ENCODE measurements around the gene ATP10D.

Gene ATP10D

GRCh38 chr4:47493238-47494123 is 8.4 kb downstream of the ATP10D start:
- no peak overlapping the region for H3K23ac ChIP-seq (ENCODE audit: low read length)
- H3K79me2 ChIP-seq (ENCODE audit: control insufficient read depth, insufficient read depth, low read length, poor library complexity) = peaks cover 4% of the 10 kb centered on the region
- H3K9me3 ChIP-seq (ENCODE audit: insufficient read depth, low read depth, low read length) = no peaks in the 10 kb centered on the region
- no peak for DNase-seq
- H3K27ac ChIP-seq (ENCODE audit: low read depth, low read length) = no peak overlapping the region
- H3K14ac ChIP-seq (ENCODE audit: low read length) = no peak overlapping the region
- no peak overlapping the region for H4K8ac ChIP-seq (ENCODE audit: low read depth, low read length)
- no CpG with 5 or more reads among the region's 3 CpGs for WGBS (ENCODE audit: extremely low coverage, insufficient coverage, insufficient read length)
- no peaks in the 10 kb centered on the region for H3K79me1 ChIP-seq (ENCODE audit: low read length)
- H3K9ac ChIP-seq (ENCODE audit: low read length) = no peak overlapping the region
- no peak overlapping the region for H3K4me2 ChIP-seq (ENCODE audit: low read length)
- no peak overlapping the region for H3K18ac ChIP-seq (ENCODE audit: low read length)
- H4K12ac ChIP-seq (ENCODE audit: low read depth, low read length) = no peak overlapping the region
- H3K4ac ChIP-seq (ENCODE audit: low read depth, low read length) = no peak overlapping the region
- no peaks in the 10 kb centered on the region for H3K27me3 ChIP-seq (ENCODE audit: insufficient read depth, low read length)
- H3K36me3 ChIP-seq (ENCODE audit: control insufficient read depth in 1 of 2, insufficient read depth in 2 of 2, low read length in 2 of 2) = peaks cover 4 to 5% of the 10 kb centered on the region in 2 experiments
- H2BK120ac ChIP-seq (ENCODE audit: insufficient read depth, low read length, poor library complexity) = no peak overlapping the region
- no peak overlapping the region for H2BK12ac ChIP-seq (ENCODE audit: low read length)
- H2AFZ ChIP-seq (ENCODE audit: insufficient read depth, low read length, poor library complexity) = no peak overlapping the region
- no peak overlapping the region for H4K91ac ChIP-seq (ENCODE audit: low read depth, low read length)
- no peak overlapping the region for H3K4me3 ChIP-seq (ENCODE audit: low read depth, low read length)
- H3K4me1 ChIP-seq (ENCODE audit: control insufficient read depth in 1 of 2, insufficient read depth in 2 of 2, low read length in 2 of 2) = peaks cover 0 to 2% of the 10 kb centered on the region in 2 experiments
- peak overlapping the region; percentile 27 for H2BK5ac ChIP-seq (ENCODE audit: low read depth, low read length, poor library complexity)
- no peak overlapping the region for H2AK5ac ChIP-seq (ENCODE audit: low read length)

DNA sequence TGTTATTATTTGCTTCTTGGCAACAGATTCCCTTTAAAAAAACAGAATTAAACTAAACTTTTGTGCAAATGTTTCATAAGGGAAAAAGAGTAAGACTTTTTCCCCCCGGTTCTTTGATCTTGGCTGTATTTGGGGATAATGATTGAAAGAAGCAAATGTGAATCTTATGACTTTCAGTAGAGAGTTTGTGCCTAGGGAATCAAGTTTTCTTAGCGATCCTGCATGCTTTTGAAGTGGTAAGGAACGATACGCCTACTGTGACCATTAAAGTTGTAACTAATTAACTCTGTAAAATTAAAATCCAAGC is 9.0 kb downstream of the ATP10D start:
- no peak overlapping the region for H4K12ac ChIP-seq (ENCODE audit: low read depth, low read length)
- H4K91ac ChIP-seq (ENCODE audit: low read depth, low read length) = no peak overlapping the region
- H3K9me3 ChIP-seq (ENCODE audit: insufficient read depth, low read depth, low read length) = no peaks in the 10 kb centered on the region
- H2AK5ac ChIP-seq (ENCODE audit: low read length) = no peak overlapping the region
- no peak overlapping the region for H2BK5ac ChIP-seq (ENCODE audit: low read depth, low read length, poor library complexity)
- H3K27ac ChIP-seq (ENCODE audit: low read depth, low read length) = no peak overlapping the region
- no peak overlapping the region for H2BK120ac ChIP-seq (ENCODE audit: insufficient read depth, low read length, poor library complexity)
- H3K4me2 ChIP-seq (ENCODE audit: low read length) = no peak overlapping the region
- no peak overlapping the region for H3K4me3 ChIP-seq (ENCODE audit: low read depth, low read length)
- no peak overlapping the region for H3K23ac ChIP-seq (ENCODE audit: low read length)
- no peaks in the 10 kb centered on the region for H3K27me3 ChIP-seq (ENCODE audit: insufficient read depth, low read length)
- H2BK12ac ChIP-seq (ENCODE audit: low read length) = no peak overlapping the region
- H3K79me2 ChIP-seq (ENCODE audit: control insufficient read depth, insufficient read depth, low read length, poor library complexity) = peaks cover 2% of the 10 kb centered on the region
- H2AFZ ChIP-seq (ENCODE audit: insufficient read depth, low read length, poor library complexity) = no peak overlapping the region
- WGBS (ENCODE audit: extremely low coverage, insufficient coverage, insufficient read length) = no CpG with 5 or more reads among the region's 4 CpGs
- no peak for DNase-seq
- H3K4ac ChIP-seq (ENCODE audit: low read depth, low read length) = no peak overlapping the region
- H4K8ac ChIP-seq (ENCODE audit: low read depth, low read length) = no peak overlapping the region
- H3K9ac ChIP-seq (ENCODE audit: low read length) = no peak overlapping the region
- H3K36me3 ChIP-seq (ENCODE audit: control insufficient read depth in 1 of 2, insufficient read depth in 2 of 2, low read length in 2 of 2) = peaks cover 2 to 5% of the 10 kb centered on the region in 2 experiments
- no peak overlapping the region for H3K14ac ChIP-seq (ENCODE audit: low read length)
- peaks cover 0 to 2% of the 10 kb centered on the region in 2 experiments for H3K4me1 ChIP-seq (ENCODE audit: control insufficient read depth in 1 of 2, insufficient read depth in 2 of 2, low read length in 2 of 2)
- H3K18ac ChIP-seq (ENCODE audit: low read length) = no peak overlapping the region
- no peaks in the 10 kb centered on the region for H3K79me1 ChIP-seq (ENCODE audit: low read length)

- Histone ChIP-seq H3K79me2 (ENCODE audit: control insufficient read depth, insufficient read depth, low read length, poor library complexity) (no peaks in the 10 kb centered on the region), H2AK5ac (ENCODE audit: low read length) (no peak overlapping the region), H3K36me3 (ENCODE audit: control insufficient read depth in 1 of 2, insufficient read depth in 2 of 2, low read length in 2 of 2) (peaks cover 7 to 10% of the 10 kb centered on the region in 2 experiments), H4K12ac (ENCODE audit: low read depth, low read length) (no peak overlapping the region), H3K27me3 (ENCODE audit: insufficient read depth, low read length) (no peaks in the 10 kb centered on the region), H3K18ac (ENCODE audit: low read length) (no peak overlapping the region), H2BK120ac (ENCODE audit: insufficient read depth, low read length, poor library complexity) (no peak overlapping the region), H3K27ac (ENCODE audit: low read depth, low read length) (no peak overlapping the region), H4K91ac (ENCODE audit: low read depth, low read length) (no peak overlapping the region), H4K8ac (ENCODE audit: low read depth, low read length) (no peak overlapping the region), H3K4ac (ENCODE audit: low read depth, low read length) (no peak overlapping the region), H3K23ac (ENCODE audit: low read length) (no peak overlapping the region), H3K4me2 (ENCODE audit: low read length) (no peak overlapping the region), H3K14ac (ENCODE audit: low read length) (no peak overlapping the region), H2BK5ac (ENCODE audit: low read depth, low read length, poor library complexity) (no peak overlapping the region), H3K9me3 (ENCODE audit: insufficient read depth, low read depth, low read length) (no peaks in the 10 kb centered on the region), H3K9ac (ENCODE audit: low read length) (no peak overlapping the region), H3K4me1 (ENCODE audit: control insufficient read depth in 1 of 2, insufficient read depth in 2 of 2, low read length in 2 of 2) (no peaks in the 10 kb centered on the region), H3K4me3 (ENCODE audit: low read depth, low read length) (no peak overlapping the region), H2AFZ (ENCODE audit: insufficient read depth, low read length, poor library complexity) (no peak overlapping the region), H3K79me1 (ENCODE audit: low read length) (no peaks in the 10 kb centered on the region), H2BK12ac (ENCODE audit: low read length) (no peak overlapping the region)
- no CpG with 5 or more reads among the region's 6 CpGs for WGBS (ENCODE audit: extremely low coverage, insufficient coverage, insufficient read length)
- DNase-seq = no peak
These were observed 13.8 kb downstream of the ATP10D start for GRCh38 chr4:47498899-47499298.

- H2BK12ac ChIP-seq (ENCODE audit: low read length) = no peak overlapping the region
- H3K79me1 ChIP-seq (ENCODE audit: low read length) = no peaks in the 10 kb centered on the region
These were observed 14.6 kb downstream of the ATP10D start for GRCh38 chr4:47499700-47500099.

More at GRCh38 chr4:47499700-47500099, 14.6 kb downstream of the ATP10D start:
- Histone ChIP-seq H2BK120ac (ENCODE audit: insufficient read depth, low read length, poor library complexity) (no peak overlapping the region), H3K27ac (ENCODE audit: low read depth, low read length) (no peak overlapping the region), H3K14ac (ENCODE audit: low read length) (no peak overlapping the region), H4K8ac (ENCODE audit: low read depth, low read length) (no peak overlapping the region), H3K36me3 (ENCODE audit: control insufficient read depth in 1 of 2, insufficient read depth in 2 of 2, low read length in 2 of 2) (peaks cover 9 to 10% of the 10 kb centered on the region in 2 experiments), H3K27me3 (ENCODE audit: insufficient read depth, low read length) (no peaks in the 10 kb centered on the region), H3K23ac (ENCODE audit: low read length) (no peak overlapping the region), H3K9ac (ENCODE audit: low read length) (no peak overlapping the region), H2BK5ac (ENCODE audit: low read depth, low read length, poor library complexity) (no peak overlapping the region), H3K9me3 (ENCODE audit: insufficient read depth, low read depth, low read length) (no peaks in the 10 kb centered on the region), H2AK5ac (ENCODE audit: low read length) (no peak overlapping the region), H4K91ac (ENCODE audit: low read depth, low read length) (no peak overlapping the region), H3K4me3 (ENCODE audit: low read depth, low read length) (no peak overlapping the region), H3K4me2 (ENCODE audit: low read length) (no peak overlapping the region), H3K79me2 (ENCODE audit: control insufficient read depth, insufficient read depth, low read length, poor library complexity) (no peaks in the 10 kb centered on the region), H3K4me1 (ENCODE audit: control insufficient read depth in 1 of 2, insufficient read depth in 2 of 2, low read length in 2 of 2) (no peaks in the 10 kb centered on the region), H4K12ac (ENCODE audit: low read depth, low read length) (no peak overlapping the region), H3K18ac (ENCODE audit: low read length) (no peak overlapping the region), H3K4ac (ENCODE audit: low read depth, low read length) (no peak overlapping the region), H2AFZ (ENCODE audit: insufficient read depth, low read length, poor library complexity) (no peak overlapping the region)
- no CpG with 5 or more reads among the region's 2 CpGs for WGBS (ENCODE audit: extremely low coverage, insufficient coverage, insufficient read length)
- DNase-seq = no peak
